Activated CD8-positive, alpha-beta T cell treated with anti-CD3 and anti-CD28 coated beads, Interleukin-2, amount 10 ng/mL, durations not matched to agents 7 days and 5 days (primary cell): ENCODE measurements around the gene UBE2R2. TPM values are rescaled to one million over a fixed set of nuclear protein-coding genes. Genes with fewer than 3 reads are reported as not detected.
"Not testable (repeated sequence)": the region's sequence is repeated elsewhere in the genome, so short reads cannot be mapped to it uniquely, and the experiment has no call there.

ENCODE experiments used
- ATAC-seq: fragments of 150-1000 bp; cut with Tn5 transposase; one replicate; pipeline ENCODE4 v1.10.0; 2021; ENCODE audit warnings: moderate library complexity
- CTCF ChIA-PET: fragments of 350-600 bp; sonication (Branson Sonifier 250); formaldehyde crosslinking; loops from one replicate; lab custom pipeline; 2021; ENCODE audit warnings: antibody characterized with exemption; lab: Charles Lee
- POLR2A ChIA-PET: fragments of 350-600 bp; sonication (Branson Sonifier 250); formaldehyde crosslinking; loops from one replicate; lab custom pipeline; 2021; ENCODE audit warnings: antibody characterized with exemption; lab: Charles Lee
- DNase-seq: peaks from one replicate; pipeline ENCODE4 v3.0.0-alpha.2; 2020
- H3K27ac Mint-ChIP-seq: one replicate; pipeline ENCODE4 v1.8.0; 2021; ENCODE audit warnings: mild to moderate bottlenecking, mixed read lengths
- H3K27me3 Mint-ChIP-seq: one replicate; pipeline ENCODE4 v1.8.0; 2021; ENCODE audit warnings: low read depth, mixed read lengths
- H3K36me3 Mint-ChIP-seq: one replicate; pipeline ENCODE4 v1.8.0; 2021; ENCODE audit warnings: low read depth, mixed read lengths
- H3K4me1 Mint-ChIP-seq: one replicate; pipeline ENCODE4 v1.8.0; 2021; ENCODE audit warnings: low read depth, mixed read lengths
- H3K4me3 Mint-ChIP-seq: one replicate; pipeline ENCODE4 v1.8.0; 2021; ENCODE audit warnings: mild to moderate bottlenecking, mixed read lengths
- H3K9me3 Mint-ChIP-seq: one replicate; pipeline ENCODE4 v1.8.0; 2022; ENCODE audit warnings: mixed read lengths; ENCODE audit not compliant: insufficient read depth
- total RNA-seq, 2 experiments: library from RNA; stranded (reverse); gene quantifications; one replicate each; pipeline ENCODE4 v1.2.3, GENCODE V29; 2021

Gene UBE2R2
- total RNA-seq, 2 experiments from 2014 or later, result 28.2 to 28.3 TPM

DNA sequence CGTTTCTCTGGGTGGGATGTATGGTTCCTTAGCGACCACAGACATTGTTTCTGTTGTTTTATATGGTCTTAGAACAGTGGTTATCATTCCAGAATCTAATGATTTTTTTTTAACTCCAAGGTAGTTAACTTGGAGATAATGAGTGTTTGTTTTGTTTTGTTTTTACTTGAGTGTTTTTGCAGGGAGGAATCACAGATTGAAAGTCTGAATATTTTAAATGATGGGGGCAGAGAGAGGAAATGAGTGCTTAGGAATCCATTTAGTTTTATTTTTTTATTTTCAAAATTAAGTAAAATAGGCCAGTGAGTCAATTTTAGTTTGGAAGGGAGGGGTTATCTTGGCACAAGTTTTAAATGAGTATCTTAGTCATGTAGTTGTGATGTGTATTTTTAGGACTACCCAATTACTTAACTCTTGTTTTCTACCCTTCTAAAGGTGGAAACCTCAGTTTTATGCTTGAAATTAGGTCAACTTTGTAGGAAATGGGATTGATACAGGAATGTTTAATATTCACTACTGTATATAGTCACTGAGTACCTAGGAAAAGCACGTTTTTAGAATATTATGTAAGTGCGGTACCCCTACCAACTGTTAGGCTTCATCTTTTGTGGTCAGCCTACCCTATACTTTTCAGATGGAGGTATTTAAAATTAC, 2.0 kb downstream of the UBE2R2 start:
- Mint-ChIP-seq H3K36me3 (peaks cover 19% of the 10 kb centered on the region), H3K4me3 (peak overlapping the region; percentile 91), H3K9me3 (no peaks in the 10 kb centered on the region), H3K27me3 (no peaks in the 10 kb centered on the region), H3K27ac (peak overlapping the region; percentile 93), H3K4me1 (peaks cover 48% of the 10 kb centered on the region)
- CTCF ChIA-PET, result interaction anchor here (1.1 kb wide), 1 partner anchor 28 kb away, joined by 3 read pairs; no protein-coding TSS in a partner anchor
- ATAC-seq (no peak), DNase-seq (no peak)
- POLR2A ChIA-PET, result interaction anchor here (1.1 to 1.9 kb wide), 2 partner anchors 8 to 230 kb away, joined by 4 to 10 read pairs; partner anchors contain the start of gene UBAP2

DNA sequence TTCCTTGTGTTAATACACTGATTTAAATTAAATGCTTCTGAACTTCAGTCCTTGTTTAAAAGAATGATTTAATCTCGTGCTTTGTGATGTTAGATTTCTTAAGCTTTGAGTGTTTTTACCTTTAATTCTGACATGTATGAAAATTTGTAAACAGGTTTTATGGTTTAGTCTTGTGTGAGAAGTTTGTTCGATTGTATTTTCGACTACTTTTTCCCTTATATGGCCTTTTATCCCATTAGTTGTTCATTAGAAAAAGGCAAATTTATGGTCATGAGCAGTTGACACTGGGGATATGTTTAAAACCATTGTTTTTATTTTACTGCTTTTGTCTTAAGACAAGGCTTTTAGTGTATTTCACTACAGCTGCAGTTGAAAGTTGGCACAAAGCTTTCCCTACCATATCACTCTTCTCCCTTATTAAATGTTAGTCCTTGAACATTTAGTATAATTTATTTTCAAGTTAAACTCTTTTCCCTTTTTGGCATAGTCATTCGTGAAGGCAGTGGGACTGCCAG, 3.3 kb downstream of the UBE2R2 start:
- DNase-seq, result no peak
- peaks cover 37% of the 10 kb centered on the region for H3K4me1 Mint-ChIP-seq
- ChIA-PET POLR2A (no interaction called here), CTCF (interaction anchor here (1.4 kb wide), 1 partner anchor 104 kb away, joined by 6 read pairs; no protein-coding TSS in a partner anchor)
- no peak overlapping the region for H3K4me3 Mint-ChIP-seq
- no peak for ATAC-seq
- no peak overlapping the region for H3K27ac Mint-ChIP-seq
- no peaks in the 10 kb centered on the region for H3K27me3 Mint-ChIP-seq
- H3K9me3 Mint-ChIP-seq, result no peaks in the 10 kb centered on the region
- H3K36me3 Mint-ChIP-seq, result peaks cover 23% of the 10 kb centered on the region

DNA sequence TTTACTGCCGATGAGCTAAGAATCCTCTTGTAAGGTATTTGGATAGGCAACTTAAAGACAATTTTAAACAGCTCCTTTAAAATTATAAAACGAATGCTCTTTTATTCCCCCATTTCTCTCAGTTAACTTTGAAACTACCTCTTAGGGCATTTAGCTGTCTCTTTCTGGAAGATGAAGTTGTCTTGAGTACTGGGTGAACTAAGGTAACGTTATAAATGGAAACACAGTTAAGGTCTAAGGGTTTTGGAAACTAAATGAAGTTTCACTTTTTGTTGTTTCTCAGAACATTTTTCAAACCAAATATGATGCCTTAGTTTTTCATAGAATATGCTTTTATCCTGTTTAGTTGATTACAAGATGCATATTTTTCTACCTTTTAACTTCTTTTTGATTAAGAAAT, 6.8 kb downstream of the UBE2R2 start:
- Mint-ChIP-seq H3K27me3 (no peaks in the 10 kb centered on the region), H3K4me1 (peaks cover 24% of the 10 kb centered on the region), H3K36me3 (peaks cover 24% of the 10 kb centered on the region), H3K27ac (no peak overlapping the region), H3K9me3 (no peaks in the 10 kb centered on the region), H3K4me3 (no peak overlapping the region)
- DNase-seq (no peak), ATAC-seq (no peak)
- CTCF ChIA-PET, result interaction anchor here (1.7 kb wide), 1 partner anchor 10 kb away, joined by 6 read pairs; no protein-coding TSS in a partner anchor
- POLR2A ChIA-PET, result no interaction called here

DNA sequence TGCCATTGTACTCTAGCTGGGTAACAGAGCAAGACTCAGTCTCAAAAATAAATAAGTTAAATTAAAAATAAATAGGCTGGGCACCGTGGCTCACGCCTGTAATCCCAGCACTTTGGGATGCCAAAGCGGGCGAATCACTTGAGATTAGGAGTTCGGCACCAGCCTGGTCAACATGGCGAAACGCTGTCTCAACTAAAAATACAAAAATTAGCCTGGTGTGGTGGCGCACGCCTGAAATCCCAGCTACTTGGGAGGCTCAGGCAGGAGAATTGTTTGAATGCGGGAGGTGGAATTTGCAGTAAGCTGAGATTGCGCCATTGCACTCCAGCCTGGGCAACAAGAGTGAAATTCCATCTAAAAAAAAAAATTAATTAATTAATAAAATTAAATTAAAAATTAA, 10.3 kb downstream of the UBE2R2 start:
- CTCF ChIA-PET, result interaction anchor here (1.3 to 1.5 kb wide), 2 partner anchors 12 to 13 kb away, joined by 4 read pairs; no protein-coding TSS in a partner anchor
- not testable (repeated sequence) for ATAC-seq, H3K4me3 Mint-ChIP-seq, H3K9me3 Mint-ChIP-seq, H3K27ac Mint-ChIP-seq, H3K27me3 Mint-ChIP-seq, DNase-seq, H3K4me1 Mint-ChIP-seq
- POLR2A ChIA-PET, result interaction anchor here (1.5 kb wide), 1 partner anchor 9 kb away, joined by 4 read pairs; no protein-coding TSS in a partner anchor
- peaks cover 18% of the 10 kb centered on the region for H3K36me3 Mint-ChIP-seq

DNA sequence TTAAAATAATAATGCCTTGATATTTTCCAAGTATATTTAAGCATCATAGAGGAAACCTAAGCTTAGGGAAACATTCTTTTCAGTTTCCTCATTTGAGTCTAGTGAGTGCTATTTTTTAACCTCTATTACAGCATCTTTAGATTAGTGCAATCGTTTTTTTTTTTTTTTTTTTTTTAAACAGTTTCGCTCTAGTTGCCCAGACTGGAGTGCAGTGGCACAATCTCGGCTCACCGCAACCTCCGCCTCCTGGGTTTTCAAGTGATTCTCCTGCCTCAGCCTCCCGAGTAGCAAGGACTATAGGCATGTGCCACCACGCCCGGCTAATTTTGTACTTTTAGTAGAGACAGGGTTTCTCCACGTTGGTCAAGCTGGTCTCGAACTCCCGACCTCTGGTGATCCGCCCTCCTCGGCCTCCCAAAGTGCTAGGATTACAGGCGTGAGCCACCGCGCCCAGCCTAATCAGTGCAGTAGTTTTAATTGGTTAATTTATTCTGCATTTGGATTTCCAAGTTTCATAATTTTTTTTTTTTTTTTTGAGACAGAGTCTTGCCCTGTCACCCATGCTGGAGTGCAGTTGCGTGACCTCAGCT, 12.8 kb downstream of the UBE2R2 start:
- H3K4me3 Mint-ChIP-seq, DNase-seq, POLR2A ChIA-PET, ATAC-seq, H3K9me3 Mint-ChIP-seq, H3K4me1 Mint-ChIP-seq, H3K27ac Mint-ChIP-seq, H3K27me3 Mint-ChIP-seq: not testable (repeated sequence)
- peaks cover 14% of the 10 kb centered on the region for H3K36me3 Mint-ChIP-seq
- CTCF ChIA-PET, result interaction anchor here (0.7 kb wide), 1 partner anchor 14 kb away, joined by 4 read pairs; no protein-coding TSS in a partner anchor

DNA sequence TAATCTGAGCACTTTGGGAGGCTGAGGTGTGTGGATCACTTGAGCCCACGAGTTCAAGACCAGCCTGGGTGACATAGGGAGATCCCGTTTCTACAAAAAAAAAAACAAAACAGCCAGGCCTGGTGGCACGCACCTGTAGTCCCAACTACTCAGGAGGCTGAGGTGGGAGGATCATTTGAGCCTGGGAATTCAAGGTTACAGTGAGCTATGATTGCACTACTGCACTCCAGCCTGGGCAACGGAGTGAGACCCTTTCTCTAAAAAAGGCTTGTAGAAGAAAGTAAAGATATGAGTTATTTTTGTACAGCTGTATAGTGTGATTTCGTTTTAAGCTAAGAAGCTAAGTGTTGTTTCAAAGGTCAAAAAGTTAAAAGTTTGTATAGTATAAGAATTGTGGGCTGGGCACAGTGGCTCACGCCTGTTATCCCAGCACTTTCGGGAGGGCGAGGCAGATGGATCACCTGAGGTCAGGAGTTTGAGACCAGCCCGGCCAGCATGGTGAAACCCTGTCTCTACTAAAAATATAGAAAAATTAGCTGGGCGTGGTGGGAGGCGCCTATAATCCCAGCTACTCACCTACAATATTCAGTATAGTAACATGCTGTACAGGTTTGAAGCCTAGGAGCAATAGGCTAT, 18.8 kb downstream of the UBE2R2 start:
- POLR2A ChIA-PET, result no interaction called here
- H3K9me3 Mint-ChIP-seq, result no peaks in the 10 kb centered on the region
- H3K36me3 Mint-ChIP-seq, result peaks cover 4% of the 10 kb centered on the region
- CTCF ChIA-PET, result interaction anchor here (0.8 to 1.5 kb wide), 3 partner anchors 22 to 98 kb away, joined by 3 to 4 read pairs (median 4); no protein-coding TSS in a partner anchor
- H3K27ac Mint-ChIP-seq, result no peak overlapping the region
- peaks cover 4% of the 10 kb centered on the region for H3K4me1 Mint-ChIP-seq
- no peak for ATAC-seq
- no peak overlapping the region for H3K4me3 Mint-ChIP-seq
- DNase-seq, result no peak
- H3K27me3 Mint-ChIP-seq, result no peaks in the 10 kb centered on the region

DNA sequence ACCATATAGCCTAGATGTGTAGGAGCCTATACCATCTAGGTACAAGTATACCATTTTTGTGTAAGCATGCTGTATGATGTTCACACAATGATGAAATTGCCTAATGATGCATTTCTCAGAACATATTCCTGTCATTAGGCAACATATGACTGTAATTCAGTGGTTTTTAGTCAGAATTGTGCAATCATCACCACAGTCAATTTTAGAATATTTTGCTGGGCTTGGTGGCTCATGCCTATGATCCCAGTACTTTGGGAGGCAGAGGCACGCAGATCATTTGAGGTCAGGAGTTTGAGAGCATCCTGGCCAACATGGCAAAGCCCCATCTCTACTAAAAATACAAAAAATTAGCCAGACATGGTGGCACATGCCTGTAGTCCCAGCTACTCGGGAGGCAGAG, 19.3 kb downstream of the UBE2R2 start:
- H3K27me3 Mint-ChIP-seq, DNase-seq, H3K4me3 Mint-ChIP-seq, H3K4me1 Mint-ChIP-seq, H3K27ac Mint-ChIP-seq, H3K36me3 Mint-ChIP-seq, POLR2A ChIA-PET, ATAC-seq, H3K9me3 Mint-ChIP-seq: not testable (repeated sequence)
- CTCF ChIA-PET, result interaction anchor here (0.8 to 1.5 kb wide), 3 partner anchors 22 to 98 kb away, joined by 3 to 4 read pairs (median 4); no protein-coding TSS in a partner anchor

DNA sequence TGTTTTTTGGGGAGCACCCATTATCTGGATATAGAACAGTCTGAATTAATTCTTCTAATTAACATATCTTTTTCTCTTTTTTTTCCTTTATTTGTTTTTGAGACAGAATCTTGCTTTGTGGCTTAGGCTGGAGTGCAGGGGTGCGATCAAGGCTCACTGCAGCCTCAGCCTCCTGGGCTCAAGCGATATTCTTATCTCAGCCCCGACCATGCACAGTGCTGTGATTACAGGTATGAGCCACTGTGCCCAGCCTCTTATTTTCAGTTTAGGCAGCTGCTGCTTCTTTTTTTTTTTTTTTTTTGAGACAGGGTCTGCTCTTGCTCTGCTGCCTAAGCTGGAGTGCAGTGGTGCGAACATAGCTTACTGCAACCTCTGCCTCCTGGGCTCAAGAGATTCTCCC, 20.2 kb downstream of the UBE2R2 start:
- ATAC-seq, result no peak
- no peak for DNase-seq
- Mint-ChIP-seq H3K9me3 (no peaks in the 10 kb centered on the region), H3K4me3 (no peak overlapping the region), H3K4me1 (peaks cover 4% of the 10 kb centered on the region), H3K36me3 (peaks cover 9% of the 10 kb centered on the region), H3K27ac (no peak overlapping the region), H3K27me3 (no peaks in the 10 kb centered on the region)
- ChIA-PET CTCF (interaction anchor here (1.0 to 1.5 kb wide), 3 partner anchors 24 to 58 kb away, joined by 3 to 4 read pairs (median 3); no protein-coding TSS in a partner anchor), POLR2A (no interaction called here)

DNA sequence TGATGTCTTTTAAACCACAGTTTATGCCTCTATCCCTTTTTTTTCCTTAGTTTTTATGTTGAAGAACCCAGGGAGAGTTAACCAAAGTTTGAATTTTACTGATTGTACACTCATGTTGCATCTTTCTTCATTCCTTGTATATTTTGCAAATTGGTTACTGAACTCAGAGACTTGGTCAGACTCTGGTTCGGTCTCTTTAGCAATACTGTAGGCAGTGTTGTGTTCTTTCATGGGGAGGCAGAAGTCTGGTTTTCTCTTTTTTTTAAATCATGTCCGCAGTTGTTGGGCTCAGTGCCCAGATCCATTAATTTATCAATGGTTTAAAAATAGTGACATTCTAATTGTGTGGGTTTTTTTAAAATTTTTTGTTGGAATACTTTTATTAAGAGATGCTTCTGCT, 23.4 kb downstream of the UBE2R2 start:
- Mint-ChIP-seq H3K4me1 (peaks cover 7% of the 10 kb centered on the region), H3K36me3 (peaks cover 15% of the 10 kb centered on the region), H3K27ac (no peak overlapping the region)

DNA sequence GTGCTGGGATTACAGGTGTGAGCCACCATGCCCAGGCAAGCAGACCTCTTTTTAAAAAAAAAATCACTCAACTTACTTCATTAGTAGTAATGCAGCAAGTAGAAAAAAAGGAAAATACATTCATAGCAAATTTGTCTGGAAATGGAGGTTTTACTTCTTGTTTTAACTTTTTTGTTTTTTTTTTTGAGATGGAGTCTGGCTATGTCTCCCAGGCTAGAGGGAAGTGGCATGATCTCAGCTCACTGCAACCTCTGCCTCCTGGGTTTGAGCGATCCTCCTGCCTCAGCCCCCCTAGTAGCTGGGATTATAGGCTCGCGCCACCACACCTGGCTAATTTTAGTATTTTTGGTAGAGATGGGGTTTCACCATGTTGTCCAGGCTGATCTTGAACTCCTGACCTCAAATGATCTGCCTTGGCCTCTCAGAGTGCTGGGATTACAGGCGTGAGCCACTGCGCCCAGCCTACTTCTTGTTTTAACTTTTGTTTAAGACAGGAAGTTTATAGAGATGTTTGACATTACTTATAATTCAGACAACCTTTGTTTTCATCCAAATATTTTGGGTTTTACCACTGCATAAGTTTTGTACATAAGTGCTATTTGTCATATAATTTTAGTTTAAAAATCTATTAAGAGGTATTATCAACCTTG, 26.5 kb downstream of the UBE2R2 start:
- Mint-ChIP-seq H3K27ac (no peak overlapping the region), H3K9me3 (no peaks in the 10 kb centered on the region), H3K4me1 (peaks cover 12% of the 10 kb centered on the region), H3K4me3 (no peak overlapping the region), H3K27me3 (no peaks in the 10 kb centered on the region), H3K36me3 (peaks cover 15% of the 10 kb centered on the region)
- POLR2A ChIA-PET, result no interaction called here
- DNase-seq, result no peak
- no peak for ATAC-seq
- CTCF ChIA-PET, result interaction anchor here (1.2 kb wide), 1 partner anchor 16 kb away, joined by 3 read pairs; no protein-coding TSS in a partner anchor

More for the DNA sequence above, 23.4 kb downstream of the UBE2R2 start:
- DNase-seq (no peak), ATAC-seq (no peak)
- POLR2A ChIA-PET, result no interaction called here
- H3K4me3 Mint-ChIP-seq, result no peak overlapping the region
- H3K9me3 Mint-ChIP-seq, result no peaks in the 10 kb centered on the region
- no peaks in the 10 kb centered on the region for H3K27me3 Mint-ChIP-seq
- CTCF ChIA-PET, result no interaction called here

DNA sequence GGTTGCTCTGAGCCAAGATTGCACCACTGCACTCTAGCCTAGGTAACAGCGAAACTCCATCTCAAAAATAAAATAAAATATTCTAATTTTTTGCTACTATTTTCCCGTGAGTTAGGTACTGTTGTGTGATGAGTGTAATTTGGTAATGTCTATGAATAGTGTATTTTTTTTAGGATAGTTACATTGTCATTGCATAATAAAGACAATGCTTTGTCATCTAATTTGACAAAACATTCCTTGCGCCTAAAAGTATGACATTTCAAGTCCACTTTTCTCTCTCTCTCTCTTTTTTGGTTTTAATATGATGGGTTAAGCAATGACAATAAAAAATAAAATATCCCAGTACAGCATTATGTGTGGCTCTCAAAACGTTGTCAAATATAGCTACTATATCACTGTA, 29.3 kb downstream of the UBE2R2 start:
- Mint-ChIP-seq H3K9me3 (no peaks in the 10 kb centered on the region), H3K27me3 (no peaks in the 10 kb centered on the region), H3K4me3 (no peak overlapping the region), H3K4me1 (peaks cover 21% of the 10 kb centered on the region), H3K27ac (no peak overlapping the region), H3K36me3 (peaks cover 11% of the 10 kb centered on the region)
- ATAC-seq (no peak), DNase-seq (no peak)
- ChIA-PET CTCF (interaction anchor here (1.3 to 1.5 kb wide), 2 partner anchors 28 to 32 kb away, joined by 3 read pairs; no protein-coding TSS in a partner anchor), POLR2A (no interaction called here)
